HCT116 (cell line): ENCODE results near the gene FOS. TPM values are rescaled to one million over a fixed set of nuclear protein-coding genes. Genes with fewer than 3 reads are reported as not detected.

Source experiments
- ATAC-seq: fragments of 200-7000 bp; cut with Tn5 transposase; 2 replicates; pipeline ENCODE4 v1.9.1; 2020; ENCODE audit warnings: mild to moderate bottlenecking, moderate library complexity
- BruUV-seq: library from RNA; stranded (reverse); fragments of 400-500 nt; replicated peaks from 2 replicates; lab custom pipeline; 2021; lab: Mats Ljungman, UMichigan
- CTCF ChIA-PET: fragments of 300-600 bp; sonication (Branson Sonifier 250); formaldehyde crosslinking; loops from one replicate; lab custom pipeline; 2021; ENCODE audit warnings: antibody characterized with exemption; lab: Charles Lee
- POLR2A ChIA-PET: fragments of 300-600, 350-600 bp; sonication (Branson Sonifier 250); formaldehyde crosslinking; loops from one replicate; lab custom pipeline; 2021; ENCODE audit warnings: antibody characterized with exemption; lab: Charles Lee
- RAD21 ChIA-PET, 2 experiments: fragments of 300-600 bp; sonication (Branson Sonifier 250); formaldehyde crosslinking; loops; one replicate each; lab custom pipeline; 2023; ENCODE audit warnings: low total read pairs in 2 of 2; ENCODE audit not compliant: uncharacterized antibody in 2 of 2, unreplicated experiment in 2 of 2, low non-redundant PET in 1 of 2; lab: Charles Lee
- DNase-seq: peaks from one replicate; pipeline ENCODE4 v3.0.0-alpha.2; 2010; ENCODE audit warnings: low read depth, low spot score
- H2AFZ ChIP-seq: fragments of 200-600 bp; shearing (Covaris generic), sonication (generic); 2 replicates; pipeline ENCODE4 v1.6.1; 2017; ENCODE audit warnings: low read depth, mixed run types, mixed read lengths, antibody characterized with exemption, low read length; ENCODE audit not compliant: poor library complexity, severe bottlenecking
- H3K27ac ChIP-seq: 2 replicates; pipeline ENCODE4 v1.5.1; 2012; ENCODE audit warnings: low read depth, low read length
- H3K27me3 ChIP-seq: fragments of 200-600 bp; sonication (generic); 2 replicates; pipeline ENCODE4 v1.6.1; 2016; ENCODE audit warnings: mixed run types, low read length, mixed read lengths; ENCODE audit not compliant: insufficient read depth
- H3K36me3 ChIP-seq, 2 experiments: fragments of 200-500 bp in 1 of 2; fragments of 200-600 bp in 1 of 2; sonication (Bioruptor generic) in 1 of 2; sonication (generic) in 1 of 2; 2 replicates each; pipeline versions ENCODE4 v1.5.1 to v1.6.1; 2014 to 2016; ENCODE audit warnings: low read length in 2 of 2, inconsistent platforms in 1 of 2, mixed read lengths in 1 of 2, mixed run types in 1 of 2; ENCODE audit not compliant: insufficient read depth in 2 of 2, control insufficient read depth in 1 of 2
- H3K4me1 ChIP-seq, 2 experiments: fragments of 200-600 bp in 1 of 2; sonication (generic) in 1 of 2; 2 replicates each; pipeline versions ENCODE4 v1.5.1 to v1.6.1; 2012 to 2017; ENCODE audit warnings: low read length in 2 of 2, inconsistent platforms in 1 of 2, mild to moderate bottlenecking in 1 of 2, mixed read lengths in 1 of 2, mixed run types in 1 of 2, moderate library complexity in 1 of 2; ENCODE audit not compliant: insufficient read depth in 2 of 2, control insufficient read depth in 1 of 2
- H3K4me2 ChIP-seq: fragments of 200-600 bp; sonication (generic); 2 replicates; pipeline ENCODE4 v1.6.1; 2017; ENCODE audit warnings: mixed run types, low read length, mixed read lengths
- H3K4me3 ChIP-seq, 2 experiments: fragments of 200-600 bp in 1 of 2; sonication (generic) in 1 of 2; replicated peaks in 1 of 2; 2 replicates each; pipeline ENCODE4 v1.5.1; 2011 to 2016; ENCODE audit warnings: low read length in 2 of 2, control low read depth in 1 of 2, low read depth in 1 of 2, mild to moderate bottlenecking in 1 of 2, mixed read lengths in 1 of 2, mixed run types in 1 of 2
- H3K79me2 ChIP-seq: fragments of 200-600 bp; sonication (generic); 2 replicates; pipeline ENCODE4 v1.6.1; 2017; ENCODE audit warnings: mild to moderate bottlenecking, mixed run types, low read length, moderate library complexity, mixed read lengths; ENCODE audit not compliant: insufficient read depth
- H3K9ac ChIP-seq: fragments of 200-600 bp; sonication (generic); 2 replicates; pipeline ENCODE4 v1.6.1; 2016; ENCODE audit warnings: low read length, mixed read lengths
- H3K9me2 ChIP-seq: fragments of 200-600 bp; sonication (generic), shearing (Covaris generic); 2 replicates; pipeline ENCODE4 v1.6.1; 2017; ENCODE audit warnings: mixed run types, mild to moderate bottlenecking, moderate library complexity; ENCODE audit not compliant: insufficient read depth
- H3K9me3 ChIP-seq, 2 experiments: fragments of 200-500 bp in 1 of 2; fragments of 200-600 bp in 1 of 2; sonication (Bioruptor generic) in 1 of 2; sonication (generic) in 1 of 2; 2 replicates each; pipeline ENCODE4 v1.6.1; 2014 to 2017; ENCODE audit warnings: low read length in 2 of 2, mixed read lengths in 2 of 2, inconsistent platforms in 1 of 2, low read depth in 1 of 2, mild to moderate bottlenecking in 1 of 2, mixed run types in 1 of 2, moderate library complexity in 1 of 2; ENCODE audit not compliant: control insufficient read depth in 1 of 2, insufficient read depth in 1 of 2
- H4K20me1 ChIP-seq: fragments of 200-600 bp; sonication (generic), shearing (Covaris generic); 2 replicates; pipeline ENCODE4 v1.6.1; 2017; ENCODE audit warnings: mixed run types, mild to moderate bottlenecking, moderate library complexity; ENCODE audit not compliant: insufficient read depth
- CBX3 ChIP-seq: IDR thresholded peaks from 2 replicates; pipeline ENCODE4 v1.6.1; 2012; ENCODE audit warnings: low read depth
- CEBPB ChIP-seq: IDR thresholded peaks from 2 replicates; pipeline ENCODE4 v1.6.1; 2012; ENCODE audit warnings: low read depth
- EGR1 ChIP-seq: IDR thresholded peaks from 2 replicates; pipeline ENCODE4 v1.6.1; 2012; ENCODE audit warnings: low read depth
- ELF1 ChIP-seq: IDR thresholded peaks from 2 replicates; pipeline ENCODE4 v1.6.1; 2012; ENCODE audit warnings: low read depth, borderline replicate concordance
- EZH2phosphoT487 ChIP-seq: fragments of 200-600 bp; IDR thresholded peaks from 2 replicates; pipeline ENCODE4 v1.6.1; 2018; ENCODE audit warnings: antibody characterized with exemption, borderline replicate concordance
- JUND ChIP-seq: IDR thresholded peaks from 2 replicates; pipeline ENCODE4 v1.6.1; 2012
- POLR2A ChIP-seq: IDR thresholded peaks from 2 replicates; pipeline ENCODE4 v1.7.0; 2011; ENCODE audit warnings: borderline replicate concordance; ENCODE audit not compliant: insufficient read depth, insufficient read length; ENCODE audit errors: extremely low read depth
- POLR2AphosphoS5 ChIP-seq: IDR thresholded peaks from 2 replicates; pipeline ENCODE4 v1.6.1; 2011; ENCODE audit warnings: mild to moderate bottlenecking, low read depth, low read length, moderate library complexity
- RAD21 ChIP-seq: IDR thresholded peaks from 2 replicates; pipeline ENCODE4 v1.6.1; 2012; ENCODE audit warnings: low read depth, mild to moderate bottlenecking
- SP1 ChIP-seq: IDR thresholded peaks from 2 replicates; pipeline ENCODE4 v1.6.1; 2012; ENCODE audit warnings: low read depth
- SRF ChIP-seq: IDR thresholded peaks from 2 replicates; pipeline ENCODE4 v1.6.1; 2012; ENCODE audit warnings: low read depth
- TCF7L2 ChIP-seq: IDR thresholded peaks from 2 replicates; pipeline ENCODE4 v1.7.0; 2011; ENCODE audit warnings: borderline replicate concordance, inconsistent platforms; ENCODE audit not compliant: insufficient read depth, insufficient read length; ENCODE audit errors: extremely low read depth
- YY1 ChIP-seq: IDR thresholded peaks from 2 replicates; pipeline ENCODE4 v1.6.1; 2011; ENCODE audit warnings: low read length, low read depth, moderate library complexity, mild to moderate bottlenecking; ENCODE audit not compliant: insufficient replicate concordance; ENCODE audit errors: extremely low read depth
- ZFX ChIP-seq: fragments of 450-650 bp; IDR thresholded peaks from 2 replicates; pipeline ENCODE4 v1.6.1; 2017
- ZNF274 ChIP-seq: fragments of 200-500 bp; sonication (Bioruptor generic); IDR thresholded peaks from 2 replicates; pipeline ENCODE4 v1.6.1; 2014; ENCODE audit warnings: mild to moderate bottlenecking, low read depth, low read length, inconsistent platforms
- intact Hi-C: fragments of 100-400 bp; cut with micrococcal nuclease; formaldehyde crosslinking; loops from 2 replicates; pipeline ENCODE4 v1.10.0; 2022
- total RNA-seq: library from RNA; stranded (reverse); gene quantifications from one replicate; pipeline ENCODE4 v1.2.1, GENCODE V29; 2021; ENCODE audit not compliant: unreplicated experiment
- TF ChIP-seq, protein P1 (sequence below): IDR thresholded peaks from 2 replicates; pipeline ENCODE4 v1.6.1; 2012
- TF ChIP-seq, protein P2 (sequence below): IDR thresholded peaks from 2 replicates; pipeline ENCODE4 v1.6.1; 2012; ENCODE audit warnings: low read depth
- TF ChIP-seq, protein P3 (sequence below): IDR thresholded peaks from 2 replicates; pipeline ENCODE4 v1.6.1; 2011; ENCODE audit warnings: mild to moderate bottlenecking, low read length, moderate library complexity; ENCODE audit not compliant: insufficient replicate concordance; ENCODE audit errors: extremely low read depth
- TF ChIP-seq, protein P4 (sequence below), 3 experiments: fragments of 200-600 bp in 1 of 3; sonication (generic) in 1 of 3; IDR thresholded peaks in 2 of 3; conservative IDR thresholded peaks in 1 of 3; 2 replicates each; pipeline ENCODE4 v1.5.1; 2012 to 2017; ENCODE audit warnings: low read depth in 2 of 3, low read length in 2 of 3, antibody characterized with exemption in 1 of 3, borderline replicate concordance in 1 of 3, control low read depth in 1 of 3, mild to moderate bottlenecking in 1 of 3, mixed read lengths in 1 of 3, mixed run types in 1 of 3, moderate library complexity in 1 of 3; ENCODE audit not compliant: insufficient read depth in 1 of 3

FOS gene
- total RNA-seq, 1 experiment from 2014 or later: 50.4 TPM

DNA sequence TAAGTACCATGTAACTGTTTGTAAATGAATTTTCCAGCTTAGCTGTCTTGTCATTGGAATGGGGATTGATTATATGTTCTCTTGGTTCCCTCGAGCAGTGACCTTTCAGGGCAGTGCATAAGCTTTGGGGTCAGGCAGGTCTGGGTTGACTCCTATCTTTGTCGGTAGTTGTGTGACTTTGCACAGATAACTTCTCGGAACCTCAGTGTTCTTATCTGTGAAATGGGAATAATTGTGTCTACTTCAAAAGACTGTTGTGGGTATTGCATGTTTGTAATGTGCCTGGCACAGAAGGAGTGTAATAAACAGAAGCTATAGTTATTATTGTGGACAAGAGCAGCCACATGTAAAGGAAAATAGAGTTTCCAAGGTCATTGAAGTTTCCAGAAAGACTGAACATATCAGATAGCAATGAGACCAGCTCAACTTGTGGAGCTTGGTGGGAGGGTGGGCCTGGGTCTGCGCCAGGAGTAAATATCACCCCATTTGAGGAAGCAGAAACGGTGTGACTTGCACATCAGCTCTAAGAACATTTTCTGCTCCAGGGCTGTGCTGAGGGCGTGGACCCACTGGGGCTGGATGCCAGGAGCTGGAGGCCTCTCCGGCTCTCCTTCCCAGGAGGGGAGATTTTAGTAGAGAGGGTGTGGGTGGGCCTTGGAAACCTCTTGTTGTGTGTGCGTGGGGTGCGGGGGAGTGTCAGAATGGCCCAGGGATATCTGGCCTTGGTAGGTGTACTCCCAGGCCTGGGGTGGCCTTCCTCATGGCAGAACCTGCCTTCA is 19.7 kb downstream of the FOS start:
- H3K9ac ChIP-seq: no peak overlapping the region
- no peaks in the 10 kb centered on the region for H3K9me3 ChIP-seq
- H3K36me3 ChIP-seq: no peaks in the 10 kb centered on the region
- no peak overlapping the region for H3K4me2 ChIP-seq
- H3K4me3 ChIP-seq: no peak overlapping the region
- no peak for DNase-seq
- RAD21 ChIA-PET: interaction anchor here in 1 of 2 experiments (0.6 kb wide), 1 partner anchor 168 kb away, joined by 4 read pairs; no protein-coding TSS in a partner anchor
- intact Hi-C loops: no loop called here
- TF ChIP-seq RAD21: no peak
- TF ChIP-seq YY1: no peak
- TF ChIP-seq EGR1: no peak
- TF ChIP-seq TCF7L2: no peak
- TF ChIP-seq EZH2phosphoT487: no peak
- TF ChIP-seq CEBPB: no peak
- TF ChIP-seq SRF: no peak
- TF ChIP-seq, protein P1, sequence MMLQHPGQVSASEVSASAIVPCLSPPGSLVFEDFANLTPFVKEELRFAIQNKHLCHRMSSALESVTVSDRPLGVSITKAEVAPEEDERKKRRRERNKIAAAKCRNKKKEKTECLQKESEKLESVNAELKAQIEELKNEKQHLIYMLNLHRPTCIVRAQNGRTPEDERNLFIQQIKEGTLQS: no peak
- no peak for TF ChIP-seq ZNF274
- TF ChIP-seq CBX3: no peak
- no peak for TF ChIP-seq ZFX
- no peak for TF ChIP-seq ELF1
- TF ChIP-seq POLR2A: no peak
- TF ChIP-seq, protein P2, sequence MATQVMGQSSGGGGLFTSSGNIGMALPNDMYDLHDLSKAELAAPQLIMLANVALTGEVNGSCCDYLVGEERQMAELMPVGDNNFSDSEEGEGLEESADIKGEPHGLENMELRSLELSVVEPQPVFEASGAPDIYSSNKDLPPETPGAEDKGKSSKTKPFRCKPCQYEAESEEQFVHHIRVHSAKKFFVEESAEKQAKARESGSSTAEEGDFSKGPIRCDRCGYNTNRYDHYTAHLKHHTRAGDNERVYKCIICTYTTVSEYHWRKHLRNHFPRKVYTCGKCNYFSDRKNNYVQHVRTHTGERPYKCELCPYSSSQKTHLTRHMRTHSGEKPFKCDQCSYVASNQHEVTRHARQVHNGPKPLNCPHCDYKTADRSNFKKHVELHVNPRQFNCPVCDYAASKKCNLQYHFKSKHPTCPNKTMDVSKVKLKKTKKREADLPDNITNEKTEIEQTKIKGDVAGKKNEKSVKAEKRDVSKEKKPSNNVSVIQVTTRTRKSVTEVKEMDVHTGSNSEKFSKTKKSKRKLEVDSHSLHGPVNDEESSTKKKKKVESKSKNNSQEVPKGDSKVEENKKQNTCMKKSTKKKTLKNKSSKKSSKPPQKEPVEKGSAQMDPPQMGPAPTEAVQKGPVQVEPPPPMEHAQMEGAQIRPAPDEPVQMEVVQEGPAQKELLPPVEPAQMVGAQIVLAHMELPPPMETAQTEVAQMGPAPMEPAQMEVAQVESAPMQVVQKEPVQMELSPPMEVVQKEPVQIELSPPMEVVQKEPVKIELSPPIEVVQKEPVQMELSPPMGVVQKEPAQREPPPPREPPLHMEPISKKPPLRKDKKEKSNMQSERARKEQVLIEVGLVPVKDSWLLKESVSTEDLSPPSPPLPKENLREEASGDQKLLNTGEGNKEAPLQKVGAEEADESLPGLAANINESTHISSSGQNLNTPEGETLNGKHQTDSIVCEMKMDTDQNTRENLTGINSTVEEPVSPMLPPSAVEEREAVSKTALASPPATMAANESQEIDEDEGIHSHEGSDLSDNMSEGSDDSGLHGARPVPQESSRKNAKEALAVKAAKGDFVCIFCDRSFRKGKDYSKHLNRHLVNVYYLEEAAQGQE: no peak
- TF ChIP-seq SP1: no peak
- TF ChIP-seq JUND: no peak
- TF ChIP-seq POLR2AphosphoS5: no peak
- TF ChIP-seq, protein P3, sequence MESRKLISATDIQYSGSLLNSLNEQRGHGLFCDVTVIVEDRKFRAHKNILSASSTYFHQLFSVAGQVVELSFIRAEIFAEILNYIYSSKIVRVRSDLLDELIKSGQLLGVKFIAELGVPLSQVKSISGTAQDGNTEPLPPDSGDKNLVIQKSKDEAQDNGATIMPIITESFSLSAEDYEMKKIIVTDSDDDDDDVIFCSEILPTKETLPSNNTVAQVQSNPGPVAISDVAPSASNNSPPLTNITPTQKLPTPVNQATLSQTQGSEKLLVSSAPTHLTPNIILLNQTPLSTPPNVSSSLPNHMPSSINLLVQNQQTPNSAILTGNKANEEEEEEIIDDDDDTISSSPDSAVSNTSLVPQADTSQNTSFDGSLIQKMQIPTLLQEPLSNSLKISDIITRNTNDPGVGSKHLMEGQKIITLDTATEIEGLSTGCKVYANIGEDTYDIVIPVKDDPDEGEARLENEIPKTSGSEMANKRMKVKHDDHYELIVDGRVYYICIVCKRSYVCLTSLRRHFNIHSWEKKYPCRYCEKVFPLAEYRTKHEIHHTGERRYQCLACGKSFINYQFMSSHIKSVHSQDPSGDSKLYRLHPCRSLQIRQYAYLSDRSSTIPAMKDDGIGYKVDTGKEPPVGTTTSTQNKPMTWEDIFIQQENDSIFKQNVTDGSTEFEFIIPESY: no peak
- TF ChIP-seq, protein P4, sequence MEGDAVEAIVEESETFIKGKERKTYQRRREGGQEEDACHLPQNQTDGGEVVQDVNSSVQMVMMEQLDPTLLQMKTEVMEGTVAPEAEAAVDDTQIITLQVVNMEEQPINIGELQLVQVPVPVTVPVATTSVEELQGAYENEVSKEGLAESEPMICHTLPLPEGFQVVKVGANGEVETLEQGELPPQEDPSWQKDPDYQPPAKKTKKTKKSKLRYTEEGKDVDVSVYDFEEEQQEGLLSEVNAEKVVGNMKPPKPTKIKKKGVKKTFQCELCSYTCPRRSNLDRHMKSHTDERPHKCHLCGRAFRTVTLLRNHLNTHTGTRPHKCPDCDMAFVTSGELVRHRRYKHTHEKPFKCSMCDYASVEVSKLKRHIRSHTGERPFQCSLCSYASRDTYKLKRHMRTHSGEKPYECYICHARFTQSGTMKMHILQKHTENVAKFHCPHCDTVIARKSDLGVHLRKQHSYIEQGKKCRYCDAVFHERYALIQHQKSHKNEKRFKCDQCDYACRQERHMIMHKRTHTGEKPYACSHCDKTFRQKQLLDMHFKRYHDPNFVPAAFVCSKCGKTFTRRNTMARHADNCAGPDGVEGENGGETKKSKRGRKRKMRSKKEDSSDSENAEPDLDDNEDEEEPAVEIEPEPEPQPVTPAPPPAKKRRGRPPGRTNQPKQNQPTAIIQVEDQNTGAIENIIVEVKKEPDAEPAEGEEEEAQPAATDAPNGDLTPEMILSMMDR (IDR thresholded peaks at IDR 0.05 in 2 of 3, conservative IDR thresholded peaks at IDR 0.05 in 1 of 3; ENCODE audit: borderline replicate concordance in 1 of 3, insufficient read depth in 1 of 3, low read depth in 2 of 3, low read length in 2 of 3): no peak
- H4K20me1 ChIP-seq: no peaks in the 10 kb centered on the region
- H3K4me1 ChIP-seq: peaks cover 18 to 39% of the 10 kb centered on the region in 2 experiments
- no peak for ATAC-seq
- no peak overlapping the region for H3K27ac ChIP-seq
- POLR2A ChIA-PET: interaction anchor here (1.1 to 1.2 kb wide), 2 partner anchors 161 to 167 kb away, joined by 3 to 4 read pairs; no protein-coding TSS in a partner anchor
- no peaks in the 10 kb centered on the region for H3K27me3 ChIP-seq
- no peak overlapping the region for H2AFZ ChIP-seq
- CTCF ChIA-PET: interaction anchor here (1.2 to 3.0 kb wide), 3 partner anchors 167 to 437 kb away, joined by 3 to 12 read pairs (median 4); no protein-coding TSS in a partner anchor
- no peaks in the 10 kb centered on the region for H3K9me2 ChIP-seq
- H3K79me2 ChIP-seq: no peaks in the 10 kb centered on the region
- no TSS peak for BruUV-seq
